ENCODE data around the gene IGFBP3.

Gene IGFBP3

GRCh38 chr7:45921699-45922519, 837 bp upstream of the IGFBP3 start:
- DNase-seq: peak; percentile 30

GRCh38 chr7:45921381-45921698, 268 bp upstream of the IGFBP3 start:
- no peak for DNase-seq

- no peak for DNase-seq
These were observed 1.0 kb downstream of the IGFBP3 start for GRCh38 chr7:45919993-45920459.

GRCh38 chr7:45919231-45919784, 1.8 kb downstream of the IGFBP3 start:
- DNase-seq: no peak

- no peak for DNase-seq
These were observed 2.5 kb downstream of the IGFBP3 start for GRCh38 chr7:45918556-45918955.

- DNase-seq: peak; percentile 84
These were observed 3.4 kb downstream of the IGFBP3 start for GRCh38 chr7:45917658-45918057.

GRCh38 chr7:45917064-45917463, 4.0 kb downstream of the IGFBP3 start:
- DNase-seq: no peak

GRCh38 chr7:45915606-45916005, 5.5 kb downstream of the IGFBP3 start:
- no peak for DNase-seq

- DNase-seq: no peak
These were observed 6.2 kb downstream of the IGFBP3 start for GRCh38 chr7:45914911-45915310.

- no peak for DNase-seq
These were observed 8.1 kb downstream of the IGFBP3 start for GRCh38 chr7:45912972-45913371.

GRCh38 chr7:45911311-45911710, 9.8 kb downstream of the IGFBP3 start:
- DNase-seq: no peak

GRCh38 chr7:45910855-45911254, 10.2 kb downstream of the IGFBP3 start:
- DNase-seq: no peak

- no peak for DNase-seq
These were observed 11.5 kb downstream of the IGFBP3 start for GRCh38 chr7:45909561-45909960.

- DNase-seq: no peak
These were observed 18.3 kb downstream of the IGFBP3 start for GRCh38 chr7:45902820-45903219.

- no peak for DNase-seq
These were observed 19.5 kb downstream of the IGFBP3 start for GRCh38 chr7:45901566-45901965.

- no peak for DNase-seq
These were observed 22.9 kb downstream of the IGFBP3 start for GRCh38 chr7:45898222-45898621.

GRCh38 chr7:45897042-45897690, 23.9 kb downstream of the IGFBP3 start:
- no peak for DNase-seq

GRCh38 chr7:45894665-45895062, 26.4 kb downstream of the IGFBP3 start:
- no peak for DNase-seq

- no peak for DNase-seq
These were observed 26.9 kb downstream of the IGFBP3 start for GRCh38 chr7:45893996-45894664.

GRCh38 chr7:45893374-45893995, 27.6 kb downstream of the IGFBP3 start:
- DNase-seq: no peak

GRCh38 chr7:45892407-45893035, 28.6 kb downstream of the IGFBP3 start:
- DNase-seq: no peak

Measured in stimulated activated CD4-positive, alpha-beta T cell treated with anti-CD3 and anti-CD28 coated beads, Interleukin-15, amount 100 ng/mL, for 24 hours (primary cell).